ENCODE results near the gene PRKCE.

Gene PRKCE

GRCh38 chr2:45631955-45632354 lies 19.5 kb upstream of the PRKCE start:
- DNase-seq (ENCODE audit: low spot score): no peak

DNA sequence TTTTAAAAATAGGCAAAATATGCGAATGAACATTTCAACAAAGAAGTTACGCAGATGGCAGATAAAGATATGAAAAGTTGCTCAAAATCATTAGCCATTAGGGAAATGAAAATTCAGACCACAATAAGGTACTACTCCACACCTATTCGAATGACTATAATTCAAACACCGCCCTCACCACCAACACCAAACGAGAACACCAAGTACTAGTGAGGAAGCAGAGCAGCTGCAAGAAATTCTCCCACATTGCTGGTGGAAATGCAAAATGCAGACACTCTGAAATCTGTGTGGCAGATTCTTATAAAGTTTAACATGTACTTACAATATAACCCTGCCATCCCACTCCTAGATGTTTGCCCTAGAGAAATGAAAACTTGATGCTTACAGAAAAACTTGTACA lies 17.3 kb upstream of the PRKCE start:
- DNase-seq (ENCODE audit: low spot score): no peak

DNA sequence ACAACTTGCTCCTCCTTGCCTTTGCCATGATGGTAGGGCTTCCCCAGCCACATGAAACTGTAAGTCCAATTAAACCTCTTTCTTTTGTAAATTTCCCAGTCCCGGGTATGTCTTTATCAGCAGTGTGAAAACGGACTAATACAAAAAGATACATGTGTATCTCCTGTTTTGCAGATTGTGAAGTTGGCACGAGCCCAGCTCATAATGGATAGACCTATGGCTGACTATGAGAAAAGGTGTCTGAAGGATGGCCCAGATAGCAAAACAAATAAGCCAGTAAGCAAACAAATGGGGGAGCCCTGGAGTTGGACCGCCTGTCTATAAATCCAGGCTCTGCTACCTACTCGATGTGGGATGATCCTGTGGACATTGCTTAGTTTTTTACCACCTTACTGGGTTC lies 15.5 kb upstream of the PRKCE start:
- no peak for DNase-seq (ENCODE audit: low spot score)

DNA sequence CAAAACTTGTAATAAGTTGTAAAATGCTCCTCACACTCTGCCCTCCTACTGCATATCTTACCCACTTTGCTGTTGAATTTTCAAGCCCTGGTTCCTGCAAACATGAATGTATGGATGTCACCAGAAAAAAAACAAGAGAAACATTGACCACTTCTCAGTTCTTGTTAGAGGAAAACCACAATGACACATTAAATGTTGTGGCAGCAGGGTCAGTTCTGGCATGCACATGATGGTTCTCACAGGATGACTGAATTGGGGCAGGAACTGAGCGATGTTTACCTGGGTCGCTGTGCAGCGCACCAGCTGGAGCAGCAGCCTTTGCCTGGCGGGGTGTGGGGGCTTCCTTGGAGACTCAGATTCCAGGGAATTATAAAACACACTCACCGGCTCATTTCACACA lies 14.0 kb upstream of the PRKCE start:
- peak; percentile 14 for DNase-seq (ENCODE audit: low spot score)

- DNase-seq (ENCODE audit: low spot score): no peak
These were observed 10.9 kb upstream of the PRKCE start for GRCh38 chr2:45640576-45640975.

DNA sequence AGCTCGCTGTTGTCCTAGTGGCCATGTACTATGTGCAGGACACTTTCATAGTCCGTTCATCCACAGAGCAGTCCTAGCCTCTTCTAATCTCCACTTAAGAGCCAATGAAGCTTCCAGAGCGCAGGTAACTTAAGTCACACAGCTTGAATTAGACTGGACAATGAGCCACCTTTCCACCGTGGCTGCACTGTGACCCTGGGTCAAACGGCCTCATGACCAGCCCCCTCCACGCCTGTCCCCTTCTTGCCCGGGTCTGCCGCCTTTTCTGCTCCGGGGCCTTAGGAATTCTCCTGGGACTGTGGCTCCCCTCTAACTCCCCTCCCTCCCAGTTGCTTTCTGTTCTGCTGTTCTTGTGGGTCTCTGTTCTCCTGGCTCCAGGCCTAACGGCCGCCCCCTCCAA lies 8.4 kb upstream of the PRKCE start:
- DNase-seq (ENCODE audit: low spot score): no peak

GRCh38 chr2:45643543-45644542 lies 7.6 kb upstream of the PRKCE start:
- DNase-seq (ENCODE audit: low spot score): peak; percentile 88

DNA sequence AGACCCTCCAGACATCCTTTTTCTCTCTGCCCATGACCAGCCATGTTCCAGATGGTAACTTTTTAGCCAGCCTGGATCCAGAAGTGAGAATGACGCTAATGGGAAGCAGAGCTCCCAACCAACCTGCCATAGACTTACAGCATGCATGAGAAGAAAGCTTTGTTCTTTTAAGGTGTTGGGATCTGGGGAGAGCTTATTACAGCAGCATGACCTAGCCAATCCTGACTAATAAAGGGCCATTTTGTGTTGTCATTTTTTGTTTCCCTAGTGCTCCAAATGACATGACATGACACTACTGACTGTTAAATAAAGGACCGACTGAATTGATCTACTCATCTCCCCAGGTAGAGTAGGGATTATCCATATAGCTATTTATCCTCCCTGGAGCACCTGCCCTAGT lies 5.2 kb upstream of the PRKCE start:
- DNase-seq (ENCODE audit: low spot score): no peak

DNA sequence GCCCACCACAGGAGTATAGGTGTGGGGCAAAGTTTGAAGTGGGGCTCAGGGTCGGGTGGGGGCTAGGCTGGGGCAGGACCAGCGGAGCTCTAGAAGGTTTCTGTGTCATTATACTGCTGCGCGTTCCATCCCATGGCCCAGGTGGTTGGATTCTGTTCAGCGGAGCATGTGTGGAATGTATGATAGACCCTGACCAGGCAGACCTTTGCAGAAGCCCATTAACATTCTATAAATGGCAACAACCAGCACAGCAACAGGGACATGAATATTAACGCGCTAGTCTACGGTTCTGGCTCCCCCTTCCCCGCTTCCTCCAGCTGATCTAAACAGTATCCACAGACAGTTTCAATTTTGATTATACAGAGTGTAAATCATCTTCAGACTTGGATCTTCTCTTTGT lies 4.1 kb upstream of the PRKCE start:
- DNase-seq (ENCODE audit: low spot score): no peak

DNA sequence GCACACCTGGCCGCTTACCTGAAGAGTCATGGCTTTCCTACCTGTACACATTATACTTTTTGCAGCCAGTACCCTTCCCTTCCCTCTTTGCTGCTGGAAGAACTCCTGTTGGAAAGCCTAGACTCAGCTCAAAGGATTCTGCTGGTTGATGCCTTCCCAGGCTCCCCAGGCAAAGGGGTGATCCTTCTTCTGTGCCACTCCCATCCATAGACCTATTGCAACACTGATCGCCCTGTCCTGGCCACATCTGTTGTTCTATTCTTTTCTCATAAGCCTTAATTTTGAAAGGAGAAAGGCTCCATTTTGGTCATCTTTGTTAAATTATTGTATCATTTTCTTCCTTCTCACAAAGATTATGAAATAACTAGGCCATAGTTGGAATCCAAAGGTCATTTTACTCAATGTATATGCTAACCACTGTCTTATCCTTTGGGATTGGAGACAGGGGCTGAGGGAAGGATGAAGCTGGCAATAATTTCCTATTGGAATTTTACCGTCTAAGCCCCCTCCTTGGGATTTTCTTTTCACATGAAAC lies 3.4 kb upstream of the PRKCE start:
- no peak for DNase-seq (ENCODE audit: low spot score)

GRCh38 chr2:45648636-45649035 lies 2.8 kb upstream of the PRKCE start:
- no peak for DNase-seq (ENCODE audit: low spot score)

- DNase-seq (ENCODE audit: low spot score): peak; percentile 21
These were observed 2.0 kb upstream of the PRKCE start for GRCh38 chr2:45649462-45649857.

- DNase-seq (ENCODE audit: low spot score): peak; percentile 57
These were observed 1.3 kb upstream of the PRKCE start for GRCh38 chr2:45649858-45650811.

GRCh38 chr2:45650851-45651414 lies 542 bp upstream of the PRKCE start:
- DNase-seq (ENCODE audit: low spot score): peak; percentile 90

GRCh38 chr2:45652090-45653031 lies 886 bp downstream of the PRKCE start:
- peak; percentile 25 for DNase-seq (ENCODE audit: low spot score)

DNA sequence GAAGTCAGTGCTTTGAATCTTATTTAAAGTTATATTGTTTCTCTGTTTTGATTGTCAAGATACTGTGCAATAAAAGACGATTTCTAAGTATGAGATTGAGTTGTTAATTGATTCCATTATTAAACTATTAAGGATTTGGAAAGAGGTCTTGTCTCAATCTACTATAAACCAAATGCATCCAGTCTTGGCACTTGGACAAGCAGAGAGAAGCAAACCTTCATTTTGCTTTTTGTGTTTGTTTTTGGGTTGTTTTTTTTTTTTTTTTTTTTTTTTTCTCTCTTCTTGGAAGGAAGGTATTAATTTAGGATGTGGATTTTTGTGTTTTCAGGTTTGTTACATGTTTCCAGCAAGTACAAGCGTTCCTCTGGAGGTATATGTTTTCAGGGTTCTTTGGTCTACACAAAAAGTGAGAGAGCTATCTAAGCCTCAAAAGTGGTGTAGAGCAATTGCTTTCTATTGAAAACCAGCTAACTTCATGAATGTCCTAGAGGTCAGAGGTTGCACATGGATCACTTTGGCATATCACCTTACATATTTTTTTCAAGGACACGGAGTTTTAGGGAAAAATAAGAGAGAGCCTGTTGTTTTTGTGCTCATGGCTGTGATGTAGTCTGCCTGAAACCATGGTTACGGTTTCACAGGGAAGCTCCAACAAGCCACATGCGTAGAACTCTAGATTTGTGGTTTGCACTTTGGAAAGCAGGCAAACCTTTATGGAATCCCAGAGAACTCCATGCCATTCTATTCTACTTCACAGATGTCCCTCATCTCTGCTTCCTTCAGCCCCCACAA lies 1.8 kb downstream of the PRKCE start:
- peak; percentile 42 for DNase-seq (ENCODE audit: low spot score)

- no peak for DNase-seq (ENCODE audit: low spot score)
These were observed 2.8 kb downstream of the PRKCE start for GRCh38 chr2:45654250-45654649.

DNA sequence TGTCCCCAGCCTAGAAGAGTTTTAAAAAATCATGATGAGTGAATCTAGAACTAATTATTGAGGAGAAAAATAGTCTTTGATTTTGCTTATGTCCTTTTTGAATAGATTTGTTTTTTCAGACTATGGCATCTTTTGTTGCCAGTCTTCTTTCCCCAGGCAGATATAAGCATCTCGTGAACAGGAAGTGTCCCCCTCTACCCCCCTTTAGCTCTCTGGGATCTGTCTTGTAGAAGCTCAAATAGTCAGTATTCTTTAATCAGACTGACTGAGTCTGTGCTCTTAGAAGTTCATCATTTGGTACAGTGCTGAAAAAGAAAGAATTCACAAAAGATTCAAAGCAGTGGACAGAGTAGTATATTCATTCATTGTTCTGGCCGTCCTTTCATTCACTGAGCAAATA lies 10.4 kb downstream of the PRKCE start:
- DNase-seq (ENCODE audit: low spot score): no peak

- no peak for DNase-seq (ENCODE audit: low spot score)
These were observed 13.3 kb downstream of the PRKCE start for GRCh38 chr2:45664635-45665261.

DNA sequence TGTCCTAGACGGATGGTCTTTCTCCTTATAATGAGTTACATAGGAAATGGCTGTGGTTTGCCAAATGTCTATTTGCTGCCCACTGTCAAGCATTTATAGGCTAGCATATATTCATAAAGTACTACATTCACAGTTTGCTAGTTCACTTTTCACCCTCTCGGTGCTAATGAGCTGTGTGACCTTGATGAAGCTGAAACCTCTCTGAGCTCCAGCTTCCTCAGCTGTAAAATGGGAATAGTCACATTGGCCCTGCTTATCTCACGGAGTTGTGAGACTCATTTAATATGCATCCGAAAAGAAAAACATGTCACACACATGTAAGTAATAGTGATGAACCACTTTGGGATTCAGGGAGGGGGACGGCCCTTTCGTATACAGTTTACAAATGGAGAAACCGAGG lies 17.0 kb downstream of the PRKCE start:
- DNase-seq (ENCODE audit: low spot score): no peak

Data from AG08395 (cell line).